Lower leg skin (tissue), 3 donors: Measurements from ENCODE around the gene ALKBH3.

Source experiments
- POLR2A ChIP-seq, 2 donors: fragments of 450-650 bp; IDR thresholded peaks; one replicate each; pipeline ENCODE4 v1.6.1; 2016 to 2017; ENCODE audit warnings: antibody characterized with exemption in 2 of 2, mild to moderate bottlenecking in 1 of 2, moderate library complexity in 1 of 2
- TF ChIP-seq, protein P1 (sequence below), 3 donors: fragments of 450-650 bp; IDR thresholded peaks; one replicate each; pipeline ENCODE4 v1.5.1; 2016; ENCODE audit warnings: antibody characterized with exemption in 3 of 3, mild to moderate bottlenecking in 3 of 3, moderate library complexity in 2 of 3

- TF ChIP-seq, protein P1, sequence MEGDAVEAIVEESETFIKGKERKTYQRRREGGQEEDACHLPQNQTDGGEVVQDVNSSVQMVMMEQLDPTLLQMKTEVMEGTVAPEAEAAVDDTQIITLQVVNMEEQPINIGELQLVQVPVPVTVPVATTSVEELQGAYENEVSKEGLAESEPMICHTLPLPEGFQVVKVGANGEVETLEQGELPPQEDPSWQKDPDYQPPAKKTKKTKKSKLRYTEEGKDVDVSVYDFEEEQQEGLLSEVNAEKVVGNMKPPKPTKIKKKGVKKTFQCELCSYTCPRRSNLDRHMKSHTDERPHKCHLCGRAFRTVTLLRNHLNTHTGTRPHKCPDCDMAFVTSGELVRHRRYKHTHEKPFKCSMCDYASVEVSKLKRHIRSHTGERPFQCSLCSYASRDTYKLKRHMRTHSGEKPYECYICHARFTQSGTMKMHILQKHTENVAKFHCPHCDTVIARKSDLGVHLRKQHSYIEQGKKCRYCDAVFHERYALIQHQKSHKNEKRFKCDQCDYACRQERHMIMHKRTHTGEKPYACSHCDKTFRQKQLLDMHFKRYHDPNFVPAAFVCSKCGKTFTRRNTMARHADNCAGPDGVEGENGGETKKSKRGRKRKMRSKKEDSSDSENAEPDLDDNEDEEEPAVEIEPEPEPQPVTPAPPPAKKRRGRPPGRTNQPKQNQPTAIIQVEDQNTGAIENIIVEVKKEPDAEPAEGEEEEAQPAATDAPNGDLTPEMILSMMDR (IDR thresholded peaks at IDR 0.05), result no peak
- TF ChIP-seq POLR2A (IDR thresholded peaks at IDR 0.05), result no peak
These were observed 9.6 kb upstream of the ALKBH3 start for GRCh38 chr11:43871051-43871450.
